ENCODE results near the gene RTKN2. TPM values are rescaled to one million over a fixed set of nuclear protein-coding genes. Genes with fewer than 3 reads are reported as not detected.

RTKN2 gene
- 10 to 100 TPM in 1 of 4 donors, not detected in 3; 12.0 TPM for total RNA-seq

- Histone ChIP-seq H3K36me3 (no peaks in the 10 kb centered on the region), H3K27me3 (no peaks in the 10 kb centered on the region), H3K9me3 (no peaks in the 10 kb centered on the region), H3K4me1 (no peaks in the 10 kb centered on the region), H3K27ac (peak within 1 kb of the TSS in 1 of 2 donors; percentile 3), H3K4me3 (peak within 1 kb of the TSS; percentile 41 to 72)
- peak; percentile 33 to 42 for DNase-seq
- peak in 1 of 2 donors; percentile 21 for TF ChIP-seq POLR2A (IDR thresholded peaks at IDR 0.05)
- TF ChIP-seq, protein P1, sequence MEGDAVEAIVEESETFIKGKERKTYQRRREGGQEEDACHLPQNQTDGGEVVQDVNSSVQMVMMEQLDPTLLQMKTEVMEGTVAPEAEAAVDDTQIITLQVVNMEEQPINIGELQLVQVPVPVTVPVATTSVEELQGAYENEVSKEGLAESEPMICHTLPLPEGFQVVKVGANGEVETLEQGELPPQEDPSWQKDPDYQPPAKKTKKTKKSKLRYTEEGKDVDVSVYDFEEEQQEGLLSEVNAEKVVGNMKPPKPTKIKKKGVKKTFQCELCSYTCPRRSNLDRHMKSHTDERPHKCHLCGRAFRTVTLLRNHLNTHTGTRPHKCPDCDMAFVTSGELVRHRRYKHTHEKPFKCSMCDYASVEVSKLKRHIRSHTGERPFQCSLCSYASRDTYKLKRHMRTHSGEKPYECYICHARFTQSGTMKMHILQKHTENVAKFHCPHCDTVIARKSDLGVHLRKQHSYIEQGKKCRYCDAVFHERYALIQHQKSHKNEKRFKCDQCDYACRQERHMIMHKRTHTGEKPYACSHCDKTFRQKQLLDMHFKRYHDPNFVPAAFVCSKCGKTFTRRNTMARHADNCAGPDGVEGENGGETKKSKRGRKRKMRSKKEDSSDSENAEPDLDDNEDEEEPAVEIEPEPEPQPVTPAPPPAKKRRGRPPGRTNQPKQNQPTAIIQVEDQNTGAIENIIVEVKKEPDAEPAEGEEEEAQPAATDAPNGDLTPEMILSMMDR (IDR thresholded peaks at IDR 0.05) = no peak
- intact Hi-C loops (cut with DNase I; ENCODE audit: low total_unique reads) = no loop called here
Observed at GRCh38 chr10:62268399-62269114, at the start of gene RTKN2. Gene RTKN2 (minus strand): TSS chr10:62268844. CDS start chr10:62268610, 234 bp downstream.

DNA sequence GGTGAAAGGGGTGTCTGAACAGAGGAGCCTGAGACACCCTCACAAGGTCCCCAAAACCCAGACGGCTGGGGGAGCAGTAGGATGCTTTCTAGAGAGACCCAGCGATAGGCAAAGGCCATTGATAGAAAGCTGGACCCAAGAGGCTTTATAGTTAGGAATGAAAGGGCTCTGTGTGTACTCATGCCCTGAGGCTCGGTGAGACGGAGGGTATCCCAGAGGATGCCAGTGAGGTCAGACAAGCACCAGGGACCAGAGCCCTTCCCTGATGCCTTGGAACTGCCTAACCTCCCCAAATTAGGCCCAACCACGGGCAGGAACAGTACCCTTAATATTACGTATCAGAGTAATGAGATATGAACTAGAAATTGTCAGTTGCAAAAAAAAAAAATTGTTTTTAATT is 48.6 kb upstream of the RTKN2 start:
- Histone ChIP-seq H3K4me3 (no peak overlapping the region), H3K27ac (no peak overlapping the region), H3K9me3 (no peaks in the 10 kb centered on the region), H3K36me3 (no peaks in the 10 kb centered on the region), H3K4me1 (no peaks in the 10 kb centered on the region), H3K27me3 (no peaks in the 10 kb centered on the region)
- intact Hi-C loops (cut with DNase I; ENCODE audit: low total_unique reads) = no loop called here
- TF ChIP-seq, protein P1 (IDR thresholded peaks at IDR 0.05) = no peak
- no peak for TF ChIP-seq POLR2A (IDR thresholded peaks at IDR 0.05)
- DNase-seq = no peak

DNA sequence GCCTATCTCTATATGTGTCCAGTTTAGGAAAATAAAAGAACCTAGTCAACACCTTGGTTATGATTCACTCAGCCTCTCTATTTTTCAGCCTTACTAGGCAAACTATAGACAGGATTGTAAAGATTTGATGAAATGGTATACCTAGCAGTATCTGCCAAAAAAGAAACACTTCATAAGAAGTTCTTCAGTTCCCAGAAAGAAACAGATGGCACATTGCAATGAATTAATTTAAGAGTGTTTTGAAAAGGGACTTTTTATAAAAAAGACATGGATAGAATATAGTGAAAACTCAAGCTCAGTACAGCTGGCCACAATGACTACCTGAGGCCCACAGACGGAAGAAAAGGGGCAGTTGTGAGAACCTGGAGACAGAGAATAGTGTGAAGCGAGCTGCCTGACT is 40.6 kb upstream of the RTKN2 start:
- TF ChIP-seq, protein P1 (IDR thresholded peaks at IDR 0.05) = no peak
- TF ChIP-seq POLR2A (IDR thresholded peaks at IDR 0.05) = no peak
- DNase-seq = no peak
- no peaks in the 10 kb centered on the region for H3K9me3 ChIP-seq
- intact Hi-C loops (cut with DNase I; ENCODE audit: low total_unique reads) = no loop called here
- H3K4me3 ChIP-seq = no peak overlapping the region
- H3K27me3 ChIP-seq = no peaks in the 10 kb centered on the region
- no peaks in the 10 kb centered on the region for H3K4me1 ChIP-seq
- H3K27ac ChIP-seq = no peak overlapping the region
- H3K36me3 ChIP-seq = no peaks in the 10 kb centered on the region

- H3K4me3 ChIP-seq = no peak overlapping the region
- no peak overlapping the region for H3K27ac ChIP-seq
- intact Hi-C loops (cut with DNase I; ENCODE audit: low total_unique reads) = no loop called here
- DNase-seq = no peak
- TF ChIP-seq POLR2A (IDR thresholded peaks at IDR 0.05) = no peak
- TF ChIP-seq, protein P1 (IDR thresholded peaks at IDR 0.05) = no peak
- H3K9me3 ChIP-seq = no peaks in the 10 kb centered on the region
- no peaks in the 10 kb centered on the region for H3K27me3 ChIP-seq
- no peaks in the 10 kb centered on the region for H3K36me3 ChIP-seq
- H3K4me1 ChIP-seq = no peaks in the 10 kb centered on the region
Observed at GRCh38 chr10:62308101-62308500, 39.5 kb upstream of the RTKN2 start.

DNA sequence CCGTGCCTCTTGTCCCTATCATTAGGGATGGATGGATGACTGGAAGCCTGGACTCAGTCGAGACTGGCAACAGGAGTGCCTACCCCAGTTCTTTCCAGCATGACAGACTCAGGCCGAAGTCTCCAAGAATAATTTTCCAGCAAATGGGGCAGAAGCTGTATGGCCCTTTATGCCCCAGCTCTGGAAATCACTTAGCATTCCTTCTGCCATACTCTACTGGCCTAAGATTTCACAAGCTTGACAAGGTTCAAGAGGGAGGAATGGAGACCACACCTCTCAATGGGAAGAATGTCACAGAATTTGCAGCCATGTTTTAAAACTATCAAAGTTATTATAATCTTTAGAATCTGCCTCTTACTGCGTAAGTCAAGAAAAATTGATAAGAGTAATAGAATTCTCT is 39.0 kb upstream of the RTKN2 start:
- Histone ChIP-seq H3K36me3 (no peaks in the 10 kb centered on the region), H3K4me1 (no peaks in the 10 kb centered on the region), H3K27ac (no peak overlapping the region), H3K9me3 (no peaks in the 10 kb centered on the region), H3K27me3 (no peaks in the 10 kb centered on the region), H3K4me3 (no peak overlapping the region)
- DNase-seq = no peak
- TF ChIP-seq, protein P1 (IDR thresholded peaks at IDR 0.05) = no peak
- no peak for TF ChIP-seq POLR2A (IDR thresholded peaks at IDR 0.05)
- intact Hi-C loops (cut with DNase I; ENCODE audit: low total_unique reads) = no loop called here
